Bronchial epithelial cell (primary cell): Measurements from ENCODE around the gene MRM1. TPM values are rescaled to one million over a fixed set of nuclear protein-coding genes. Genes with fewer than 3 reads are reported as not detected.

Experiments used
- DNase-seq: peaks from one replicate; pipeline ENCODE4 v3.0.0-alpha.2; 2010; ENCODE audit warnings: low read depth
- FAIRE-seq: peaks from 2 replicates; lab custom pipeline; 2011; peaks lifted over from hg19 to GRCh38; lab: Jason Lieb, UNC
- H3K27me3 ChIP-seq: 2 replicates; pipeline ENCODE4 v1.5.1; 2011; ENCODE audit warnings: low read length; ENCODE audit not compliant: control insufficient read depth, insufficient read depth
- H3K36me3 ChIP-seq: 2 replicates; pipeline ENCODE4 v1.5.1; 2011; ENCODE audit warnings: low read length; ENCODE audit not compliant: control insufficient read depth, insufficient read depth
- H3K4me3 ChIP-seq: 2 replicates; pipeline ENCODE4 v1.5.1; 2011; ENCODE audit warnings: mild to moderate bottlenecking, low read depth, low read length, control low read depth
- total RNA-seq: library from RNA; depleted of rRNA; stranded (reverse); fragments of >200 nt; gene quantifications from 2 replicates; pipeline ENCODE4 v1.2.1, GENCODE V29; 2014
- TF ChIP-seq, protein P1 (sequence below): IDR thresholded peaks from 2 replicates; pipeline ENCODE4 v1.5.1; 2011; ENCODE audit warnings: mild to moderate bottlenecking, moderate library complexity, low read length, control low read depth, inconsistent platforms; ENCODE audit not compliant: insufficient read depth, severe bottlenecking

Gene MRM1
- total RNA-seq, 1 donor from 2014 or later = 6.1 TPM

DNA sequence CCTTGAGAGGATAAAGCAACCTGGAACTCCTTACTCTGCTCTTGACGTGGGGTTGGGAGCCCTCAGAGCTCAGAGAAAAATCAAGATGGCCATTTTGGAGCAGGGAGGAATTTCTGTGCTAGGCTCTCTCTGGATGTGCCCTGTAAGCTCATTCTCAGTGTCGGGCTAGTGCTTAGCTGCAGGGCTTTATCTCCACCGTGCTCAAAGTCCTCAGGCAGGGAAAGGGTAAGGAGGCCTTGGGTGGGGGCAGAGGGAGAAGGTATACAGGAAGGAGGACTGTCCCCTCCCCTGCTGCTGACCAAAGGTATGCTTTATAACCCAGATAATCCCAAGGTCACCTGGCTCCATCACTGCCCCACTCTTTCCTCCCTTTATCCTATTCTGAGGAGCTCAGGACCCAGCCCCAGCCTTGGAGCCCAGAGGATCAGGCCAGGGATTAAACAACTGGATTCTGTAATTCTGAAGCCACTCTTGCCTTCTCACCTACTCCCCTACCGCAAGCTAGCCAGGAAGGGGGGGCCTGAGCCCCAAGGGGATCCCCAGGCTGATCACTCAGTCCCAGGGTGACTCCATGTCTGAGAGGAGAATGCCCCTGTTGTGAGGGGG, 8.6 kb upstream of the MRM1 start:
- DNase-seq (no peak), FAIRE-seq (no peak)
- Histone ChIP-seq H3K36me3 (peaks cover 3% of the 10 kb centered on the region), H3K27me3 (no peaks in the 10 kb centered on the region), H3K4me3 (peak overlapping the region; percentile 67)
- TF ChIP-seq, protein P1, sequence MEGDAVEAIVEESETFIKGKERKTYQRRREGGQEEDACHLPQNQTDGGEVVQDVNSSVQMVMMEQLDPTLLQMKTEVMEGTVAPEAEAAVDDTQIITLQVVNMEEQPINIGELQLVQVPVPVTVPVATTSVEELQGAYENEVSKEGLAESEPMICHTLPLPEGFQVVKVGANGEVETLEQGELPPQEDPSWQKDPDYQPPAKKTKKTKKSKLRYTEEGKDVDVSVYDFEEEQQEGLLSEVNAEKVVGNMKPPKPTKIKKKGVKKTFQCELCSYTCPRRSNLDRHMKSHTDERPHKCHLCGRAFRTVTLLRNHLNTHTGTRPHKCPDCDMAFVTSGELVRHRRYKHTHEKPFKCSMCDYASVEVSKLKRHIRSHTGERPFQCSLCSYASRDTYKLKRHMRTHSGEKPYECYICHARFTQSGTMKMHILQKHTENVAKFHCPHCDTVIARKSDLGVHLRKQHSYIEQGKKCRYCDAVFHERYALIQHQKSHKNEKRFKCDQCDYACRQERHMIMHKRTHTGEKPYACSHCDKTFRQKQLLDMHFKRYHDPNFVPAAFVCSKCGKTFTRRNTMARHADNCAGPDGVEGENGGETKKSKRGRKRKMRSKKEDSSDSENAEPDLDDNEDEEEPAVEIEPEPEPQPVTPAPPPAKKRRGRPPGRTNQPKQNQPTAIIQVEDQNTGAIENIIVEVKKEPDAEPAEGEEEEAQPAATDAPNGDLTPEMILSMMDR = no peak

DNA sequence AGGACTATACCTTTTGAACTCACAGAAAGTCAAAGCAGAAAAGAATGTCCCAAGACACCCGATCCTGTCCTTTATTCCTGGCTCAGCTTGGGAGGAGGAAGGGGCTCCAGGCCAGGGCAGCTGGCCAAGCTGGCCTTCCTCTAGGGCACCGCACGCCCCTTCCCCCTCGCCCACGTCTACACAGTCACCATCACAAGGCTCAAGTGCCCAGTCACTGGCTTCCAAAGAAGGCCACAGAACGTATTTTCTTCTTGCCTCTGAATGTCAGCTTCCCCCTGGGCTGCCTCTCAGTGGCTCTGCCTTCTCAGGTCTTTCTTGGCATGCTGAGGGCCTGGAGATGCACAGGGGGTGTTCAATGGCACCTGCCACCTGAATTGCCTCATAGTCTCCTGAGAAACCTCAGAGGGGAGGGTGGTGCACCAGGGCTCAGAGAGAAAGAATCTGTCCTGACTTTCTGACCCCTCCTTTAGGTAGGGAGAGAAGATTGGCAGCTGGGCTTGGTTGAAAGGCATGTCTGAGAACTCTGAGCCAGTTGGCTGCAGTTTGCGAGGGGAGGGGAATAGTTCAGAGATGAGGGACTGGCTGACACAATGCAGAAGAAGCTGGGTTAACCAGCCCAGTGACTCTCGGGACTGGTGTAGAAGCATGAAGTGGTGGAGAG, 7.6 kb upstream of the MRM1 start:
- Histone ChIP-seq H3K4me3 (no peak overlapping the region), H3K36me3 (peaks cover 3% of the 10 kb centered on the region), H3K27me3 (no peaks in the 10 kb centered on the region)
- FAIRE-seq (no peak), DNase-seq (no peak)
- TF ChIP-seq, protein P1 = no peak

DNA sequence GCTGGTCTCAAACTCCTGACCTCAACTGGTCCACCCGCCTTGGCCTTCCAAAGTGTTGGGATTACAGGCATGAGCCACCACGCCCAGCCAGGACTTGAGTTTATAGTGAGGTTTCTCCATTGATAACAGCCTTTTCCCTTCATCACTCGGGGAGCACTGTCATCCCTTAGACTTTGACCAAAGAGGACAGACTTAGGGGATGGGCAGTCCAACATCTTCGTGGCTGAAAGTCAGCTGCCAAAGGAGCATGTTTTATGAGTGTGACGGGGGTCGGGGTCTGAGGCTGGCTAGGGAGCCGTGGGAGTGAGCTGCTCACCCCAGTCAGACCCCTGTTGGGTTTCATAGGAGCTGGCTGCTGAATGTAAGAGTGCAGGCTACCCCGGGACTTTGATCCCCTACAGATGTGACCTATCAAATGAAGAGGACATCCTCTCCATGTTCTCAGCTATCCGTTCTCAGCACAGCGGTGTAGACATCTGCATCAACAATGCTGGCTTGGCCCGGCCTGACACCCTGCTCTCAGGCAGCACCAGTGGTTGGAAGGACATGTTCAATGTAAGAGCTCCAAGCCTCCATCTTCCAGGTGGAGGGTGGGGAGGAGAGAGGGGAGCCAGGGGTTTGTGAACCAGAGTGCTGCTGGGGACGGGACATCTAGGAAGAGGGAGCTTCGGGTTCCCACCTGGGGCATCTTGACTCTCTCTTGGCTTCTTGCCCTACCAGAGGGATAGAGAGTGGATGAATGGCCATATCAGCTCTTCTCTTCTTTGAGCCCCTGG, 6.6 kb upstream of the MRM1 start:
- TF ChIP-seq, protein P1 = no peak
- H3K4me3 ChIP-seq = no peak overlapping the region
- H3K36me3 ChIP-seq = peaks cover 3% of the 10 kb centered on the region
- FAIRE-seq (no peak), DNase-seq (no peak)
- no peaks in the 10 kb centered on the region for H3K27me3 ChIP-seq

DNA sequence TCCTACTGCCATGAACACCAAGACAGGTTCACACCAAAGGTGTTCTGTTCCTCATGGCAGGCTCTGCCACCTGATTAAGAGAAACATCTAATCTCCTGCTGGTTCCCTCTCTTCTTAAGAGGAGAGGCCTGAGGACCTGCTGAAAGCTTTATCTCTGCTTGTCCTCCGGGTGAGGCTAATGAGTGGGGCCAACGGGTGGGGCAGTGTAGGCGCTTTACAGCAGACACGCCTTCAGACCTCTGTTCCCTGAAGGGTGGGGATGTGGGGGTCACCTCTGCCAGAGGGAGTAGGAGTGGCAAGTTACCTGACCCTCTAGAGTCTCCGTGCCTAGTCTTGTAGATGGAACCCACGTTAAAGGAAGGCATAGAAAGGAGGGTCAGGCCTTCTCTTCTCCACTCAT, 4.2 kb upstream of the MRM1 start:
- Histone ChIP-seq H3K36me3 (peaks cover 3% of the 10 kb centered on the region), H3K27me3 (no peaks in the 10 kb centered on the region), H3K4me3 (no peak overlapping the region)
- no peak for FAIRE-seq
- TF ChIP-seq, protein P1 = no peak
- DNase-seq = no peak

DNA sequence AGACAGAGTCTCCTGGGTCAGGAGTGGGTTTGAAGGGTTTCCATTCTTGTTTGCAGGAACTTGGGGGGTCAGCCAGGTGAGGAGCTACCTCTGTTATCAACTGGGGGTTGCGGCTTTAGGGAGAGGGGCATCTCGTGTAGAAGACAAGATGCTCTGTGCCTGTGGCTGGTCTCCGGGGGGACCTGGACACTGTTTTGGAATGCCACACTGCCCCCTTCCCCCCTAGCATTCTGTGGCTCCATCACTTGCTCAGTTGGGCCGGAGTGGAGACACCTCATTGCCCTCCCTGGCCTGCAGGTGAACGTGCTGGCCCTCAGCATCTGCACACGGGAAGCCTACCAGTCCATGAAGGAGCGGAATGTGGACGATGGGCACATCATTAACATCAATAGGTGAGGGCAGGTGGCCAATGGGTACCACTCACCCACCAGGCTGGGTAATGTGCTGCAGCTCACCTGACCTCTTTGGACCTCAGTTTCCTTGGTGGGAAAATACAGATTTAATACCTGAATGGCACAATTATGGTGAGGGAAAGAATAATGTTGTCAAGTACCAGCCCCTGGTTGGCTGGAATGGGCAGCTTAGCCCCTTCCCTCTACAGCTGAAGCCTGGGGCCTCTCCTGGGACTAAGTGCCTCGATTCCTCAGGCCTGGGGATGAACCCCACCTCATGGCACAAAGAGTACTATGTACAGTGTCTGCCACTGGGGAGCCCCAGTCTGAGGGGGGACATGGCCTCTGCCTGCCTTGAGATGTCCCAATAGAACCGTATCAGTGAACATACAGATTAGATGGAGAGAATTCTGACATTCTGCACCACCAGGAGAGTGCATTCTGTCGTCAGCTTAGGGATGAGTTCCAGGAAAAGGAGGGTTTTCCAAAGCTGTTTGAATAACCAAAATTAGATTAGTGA, 3.3 kb upstream of the MRM1 start:
- H3K36me3 ChIP-seq = peaks cover 3% of the 10 kb centered on the region
- H3K4me3 ChIP-seq = no peak overlapping the region
- TF ChIP-seq, protein P1 = no peak
- DNase-seq (no peak), FAIRE-seq (no peak)
- H3K27me3 ChIP-seq = no peaks in the 10 kb centered on the region
